PFSK-1 (cell line): Measurements from ENCODE around the gene F7.

Experiments used
- FOXP2 ChIP-seq: optimal IDR thresholded peaks from 2 replicates; pipeline ENCODE3; 2011; ENCODE audit warnings: borderline replicate concordance, control low read depth, inconsistent platforms; ENCODE audit not compliant: insufficient read depth; ENCODE audit errors: extremely low read length, extremely low read depth
- POLR2AphosphoS5 ChIP-seq: IDR thresholded peaks from 2 replicates; pipeline ENCODE4 v1.6.1; 2012; ENCODE audit warnings: low read depth, mild to moderate bottlenecking, control low read depth, low read length, moderate library complexity
- SIN3A ChIP-seq: IDR thresholded peaks from 2 replicates; pipeline ENCODE4 v1.6.1; 2012; ENCODE audit warnings: mild to moderate bottlenecking, low read length, moderate library complexity, borderline replicate concordance; ENCODE audit not compliant: insufficient read depth
- TAF1 ChIP-seq: IDR thresholded peaks from 2 replicates; pipeline ENCODE4 v1.6.1; 2012; ENCODE audit warnings: low read length, control low read depth, borderline replicate concordance; ENCODE audit not compliant: insufficient read depth
- TF ChIP-seq, protein P1 (sequence below), 2 experiments: IDR thresholded peaks; 2 replicates each; pipeline versions ENCODE4 v1.6.1 to v1.8.0; 2011 to 2012; ENCODE audit warnings: low read depth in 2 of 2, low read length in 2 of 2, control low read depth in 1 of 2, inconsistent platforms in 1 of 2, mild to moderate bottlenecking in 1 of 2, moderate library complexity in 1 of 2; ENCODE audit not compliant: insufficient read depth in 1 of 2

Gene F7

DNA sequence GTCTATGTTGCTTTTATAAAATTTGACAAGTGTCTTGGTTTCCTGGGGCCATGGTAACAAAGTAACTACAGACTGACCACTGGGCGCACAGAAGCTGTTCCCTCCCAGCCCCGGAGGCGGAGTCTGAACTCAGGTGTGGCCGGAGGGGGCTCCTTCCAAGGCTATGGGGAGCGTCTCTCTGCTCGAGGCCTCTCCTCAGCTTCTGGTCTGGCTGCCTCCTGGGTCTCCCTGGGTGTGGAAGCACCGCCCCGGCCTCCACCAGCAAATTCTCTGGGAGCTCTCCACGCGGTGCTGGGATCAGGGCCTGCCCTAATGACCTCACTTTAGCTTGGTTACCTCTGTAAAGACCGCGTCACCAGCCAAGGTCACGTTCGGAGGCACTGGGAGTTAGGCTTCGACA, 45.7 kb upstream of the F7 start:
- no peak for TF ChIP-seq SIN3A
- TF ChIP-seq POLR2AphosphoS5: no peak
- TF ChIP-seq, protein P1, sequence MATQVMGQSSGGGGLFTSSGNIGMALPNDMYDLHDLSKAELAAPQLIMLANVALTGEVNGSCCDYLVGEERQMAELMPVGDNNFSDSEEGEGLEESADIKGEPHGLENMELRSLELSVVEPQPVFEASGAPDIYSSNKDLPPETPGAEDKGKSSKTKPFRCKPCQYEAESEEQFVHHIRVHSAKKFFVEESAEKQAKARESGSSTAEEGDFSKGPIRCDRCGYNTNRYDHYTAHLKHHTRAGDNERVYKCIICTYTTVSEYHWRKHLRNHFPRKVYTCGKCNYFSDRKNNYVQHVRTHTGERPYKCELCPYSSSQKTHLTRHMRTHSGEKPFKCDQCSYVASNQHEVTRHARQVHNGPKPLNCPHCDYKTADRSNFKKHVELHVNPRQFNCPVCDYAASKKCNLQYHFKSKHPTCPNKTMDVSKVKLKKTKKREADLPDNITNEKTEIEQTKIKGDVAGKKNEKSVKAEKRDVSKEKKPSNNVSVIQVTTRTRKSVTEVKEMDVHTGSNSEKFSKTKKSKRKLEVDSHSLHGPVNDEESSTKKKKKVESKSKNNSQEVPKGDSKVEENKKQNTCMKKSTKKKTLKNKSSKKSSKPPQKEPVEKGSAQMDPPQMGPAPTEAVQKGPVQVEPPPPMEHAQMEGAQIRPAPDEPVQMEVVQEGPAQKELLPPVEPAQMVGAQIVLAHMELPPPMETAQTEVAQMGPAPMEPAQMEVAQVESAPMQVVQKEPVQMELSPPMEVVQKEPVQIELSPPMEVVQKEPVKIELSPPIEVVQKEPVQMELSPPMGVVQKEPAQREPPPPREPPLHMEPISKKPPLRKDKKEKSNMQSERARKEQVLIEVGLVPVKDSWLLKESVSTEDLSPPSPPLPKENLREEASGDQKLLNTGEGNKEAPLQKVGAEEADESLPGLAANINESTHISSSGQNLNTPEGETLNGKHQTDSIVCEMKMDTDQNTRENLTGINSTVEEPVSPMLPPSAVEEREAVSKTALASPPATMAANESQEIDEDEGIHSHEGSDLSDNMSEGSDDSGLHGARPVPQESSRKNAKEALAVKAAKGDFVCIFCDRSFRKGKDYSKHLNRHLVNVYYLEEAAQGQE (IDR thresholded peaks at IDR 0.05; ENCODE audit: insufficient read depth in 1 of 2, low read depth in 2 of 2, low read length in 2 of 2): no peak
- no peak for TF ChIP-seq FOXP2
- TF ChIP-seq TAF1: no peak

DNA sequence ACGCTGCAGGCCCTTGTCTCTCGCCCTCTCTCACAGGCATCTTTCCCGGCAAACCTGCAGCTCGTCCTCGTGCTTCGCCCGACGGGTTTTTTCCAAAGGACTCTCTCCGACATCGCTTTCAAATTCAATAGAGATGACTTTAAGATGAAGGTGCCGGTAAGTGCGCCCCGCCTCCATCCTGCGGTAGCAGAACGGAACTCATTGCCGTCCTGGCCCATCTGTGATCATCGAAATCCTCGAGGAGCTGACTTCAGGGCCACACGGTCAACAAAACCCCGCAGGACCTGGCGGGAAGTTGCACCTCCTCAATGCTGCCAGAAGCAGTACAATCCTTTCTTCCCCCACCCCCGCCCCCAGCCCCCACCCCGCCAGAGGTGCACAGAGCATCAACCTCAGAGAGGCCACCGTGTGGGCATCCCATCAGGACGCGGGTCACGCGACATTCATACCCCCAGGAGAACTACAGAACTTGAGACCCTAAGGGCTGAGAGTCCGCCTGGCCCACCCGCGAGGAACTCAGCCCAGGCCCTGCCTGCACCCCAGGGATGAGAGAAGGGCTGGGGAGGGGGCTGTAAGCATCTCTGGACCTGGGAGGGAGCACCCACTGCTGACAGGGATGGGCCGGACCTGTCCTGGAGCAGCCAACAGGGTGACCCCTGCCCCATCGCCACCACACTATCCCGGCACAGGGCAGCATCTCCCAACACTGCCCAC, 44.9 kb upstream of the F7 start:
- TF ChIP-seq FOXP2 (no peak), SIN3A (no peak), TAF1 (no peak), POLR2AphosphoS5 (no peak)
- TF ChIP-seq, protein P1 (IDR thresholded peaks at IDR 0.05; ENCODE audit: insufficient read depth in 1 of 2, low read depth in 2 of 2, low read length in 2 of 2): no peak

GRCh38 chr13:113061271-113061625, 44.3 kb upstream of the F7 start:
- TF ChIP-seq FOXP2 (no peak), SIN3A (no peak), POLR2AphosphoS5 (no peak), TAF1 (no peak)
- TF ChIP-seq, protein P1 (IDR thresholded peaks at IDR 0.05; ENCODE audit: insufficient read depth in 1 of 2, low read depth in 2 of 2, low read length in 2 of 2): no peak

DNA sequence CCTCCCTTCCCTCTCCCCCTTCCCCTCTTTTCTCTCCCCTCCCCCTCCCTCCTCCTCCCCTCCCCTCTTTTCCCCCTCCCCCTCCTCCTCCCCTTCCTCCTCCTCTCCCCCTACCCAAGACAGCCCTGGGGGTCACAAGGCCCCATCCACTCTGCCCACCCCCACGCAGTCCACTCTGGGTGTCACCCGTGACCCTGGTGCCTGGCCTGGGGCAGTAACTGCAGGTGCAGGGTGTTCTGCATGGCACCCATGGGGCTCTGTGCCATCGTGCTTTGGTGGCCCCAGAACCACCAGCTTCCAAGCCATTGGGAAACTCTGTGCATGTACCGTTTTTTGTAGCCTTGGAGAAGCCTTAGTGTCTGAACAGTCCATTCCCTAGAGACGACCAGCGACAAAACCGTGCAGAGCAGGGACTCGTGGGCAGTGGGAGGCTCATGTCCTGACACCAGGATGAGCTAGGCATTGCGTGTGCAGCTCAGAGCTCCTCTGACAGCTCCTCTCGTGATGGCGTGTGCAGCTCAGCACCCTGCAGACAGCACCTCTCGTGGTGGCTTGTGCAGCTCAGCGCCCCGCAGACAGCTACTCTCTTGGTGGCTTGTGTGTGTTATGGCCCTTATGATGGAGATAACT, 43.7 kb upstream of the F7 start:
- TF ChIP-seq POLR2AphosphoS5: no peak
- TF ChIP-seq TAF1: no peak
- no peak for TF ChIP-seq SIN3A
- no peak for TF ChIP-seq FOXP2
- TF ChIP-seq, protein P1 (IDR thresholded peaks at IDR 0.05; ENCODE audit: insufficient read depth in 1 of 2, low read depth in 2 of 2, low read length in 2 of 2): no peak

DNA sequence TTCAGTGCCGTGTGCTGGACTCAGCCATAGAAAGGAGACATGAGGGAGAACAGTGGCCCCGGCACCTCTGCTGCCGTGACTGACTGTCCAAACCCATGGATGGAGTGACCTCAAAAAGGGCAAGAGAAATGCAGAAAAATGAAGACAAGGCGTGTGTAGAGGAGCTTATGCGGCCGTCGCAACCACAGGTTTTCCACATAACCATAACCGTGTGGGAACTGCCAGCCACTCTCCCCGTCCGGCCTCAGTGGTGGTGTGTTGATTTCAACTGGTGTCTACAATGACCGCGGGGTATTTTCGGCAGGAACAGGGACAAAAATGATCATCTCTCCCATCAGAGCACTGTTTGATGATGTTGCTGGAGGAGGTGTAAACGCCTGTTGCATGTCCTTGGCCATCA, 42.9 kb upstream of the F7 start:
- TF ChIP-seq, protein P1 (IDR thresholded peaks at IDR 0.05; ENCODE audit: insufficient read depth in 1 of 2, low read depth in 2 of 2, low read length in 2 of 2): no peak
- TF ChIP-seq TAF1: no peak
- TF ChIP-seq FOXP2: no peak
- TF ChIP-seq POLR2AphosphoS5: no peak
- TF ChIP-seq SIN3A: no peak
